Measurements from ENCODE around the gene SKP1. TPM values are rescaled to one million over a fixed set of nuclear protein-coding genes. Genes with fewer than 3 reads are reported as not detected.
A peak's percentile ranks its signal among the peaks of the same experiment; 100 is the strongest.

Gene SKP1
- total and polyA plus RNA-seq, 5 experiments from 2014 or later, result 250 to 1,312 (median 1,138) TPM

DNA sequence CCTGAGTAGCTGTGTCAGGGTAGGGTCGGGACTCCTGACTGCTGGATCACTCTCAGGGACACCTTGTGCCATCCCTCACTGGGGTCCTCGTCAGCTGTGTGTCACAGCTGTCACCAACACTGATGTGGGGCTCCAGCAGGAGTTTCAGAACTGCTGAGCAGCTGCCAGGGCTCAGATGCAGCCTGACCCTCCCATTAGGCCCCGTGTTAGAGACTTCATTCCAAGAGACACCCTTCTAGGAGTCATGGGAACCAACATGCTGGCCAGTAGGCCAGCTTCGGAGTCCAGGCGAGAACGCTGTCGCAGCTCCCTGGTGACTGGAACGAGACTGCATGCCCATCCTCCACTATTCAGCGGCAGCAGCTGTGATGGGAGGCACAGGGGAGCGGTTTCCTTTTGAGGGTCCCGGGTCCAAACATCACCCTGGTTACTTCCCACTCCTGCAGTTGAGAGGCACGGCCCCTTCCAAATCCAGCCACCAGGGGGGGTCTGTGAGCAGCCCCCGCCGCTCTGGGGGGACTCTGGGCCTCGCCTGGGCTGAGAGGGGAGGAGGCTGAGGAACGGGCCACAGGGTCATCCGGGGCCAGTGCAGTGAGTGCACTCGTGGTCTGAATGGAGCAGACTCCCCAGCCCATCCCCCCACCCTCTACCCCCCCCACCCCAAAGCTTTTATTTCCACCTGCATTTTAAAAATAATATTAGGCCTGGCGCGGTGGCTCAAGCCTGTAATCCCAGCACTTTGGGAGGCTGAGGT, 74.9 kb downstream of the SKP1 start:
- Mint-ChIP-seq H3K27me3 (no peaks in the 10 kb centered on the region), H3K9me3 (no peaks in the 10 kb centered on the region), H3K27ac (peak overlapping the region; percentile 88 to 98 (median 96)), H3K36me3 (no peaks in the 10 kb centered on the region), H3K4me1 (peaks cover 44 to 93% (median 90%) of the 10 kb centered on the region in 4 donors), H3K4me3 (peak overlapping the region in 9 of 10 donors; percentile 4 to 81 (median 52))
- POLR2A ChIA-PET, result interaction anchor here (2.0 kb wide), 1 partner anchor 75 kb away, joined by 11 read pairs; the partner anchor contains the start of gene SKP1
- DNase-seq (peak; percentile 60 to 87 (median 78)), ATAC-seq (peak; percentile 12 to 37)

DNA sequence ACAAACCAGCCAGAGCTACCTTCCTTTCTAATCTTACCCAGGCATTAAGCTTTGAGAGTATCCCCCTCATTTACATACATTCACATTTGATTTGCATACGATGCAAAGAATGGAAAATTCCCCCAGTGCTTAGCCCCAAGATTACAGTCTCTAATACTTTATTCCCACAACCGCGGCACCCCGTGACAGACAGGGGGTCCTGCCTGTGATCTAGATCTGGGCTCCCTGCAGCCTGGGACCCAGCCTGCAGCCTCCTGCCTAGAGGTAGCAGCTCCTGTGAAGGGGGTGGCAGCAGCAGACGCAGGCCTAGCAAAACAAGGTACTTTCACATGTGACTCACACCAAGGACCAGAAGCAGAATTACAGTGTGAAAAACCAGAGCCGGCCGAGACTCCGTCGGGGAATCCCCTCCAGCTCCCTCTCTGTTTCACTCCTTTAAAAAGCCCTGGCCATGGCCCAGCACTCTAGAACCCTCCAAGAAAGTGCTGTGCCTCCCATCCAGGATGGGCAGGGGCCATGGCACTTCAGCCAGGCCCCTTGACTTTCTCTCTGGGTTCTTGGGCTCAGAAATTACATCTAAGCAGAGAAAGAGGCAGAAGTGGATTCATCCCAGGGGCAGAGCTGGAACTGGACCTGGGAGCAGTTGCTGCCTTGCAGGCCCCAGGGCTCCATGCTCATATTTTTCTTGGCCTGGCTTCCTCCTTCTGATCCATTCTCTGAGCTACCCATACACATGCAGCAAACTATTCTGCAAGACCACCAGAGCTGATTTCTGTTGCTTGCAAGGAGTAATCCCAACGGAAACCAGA, 76.3 kb downstream of the SKP1 start:
- H3K36me3 Mint-ChIP-seq, result no peaks in the 10 kb centered on the region
- DNase-seq (peak; percentile 63 to 86 (median 74)), ATAC-seq (peak; percentile 73 to 75)
- H3K4me1 Mint-ChIP-seq, result peaks cover 46 to 92% (median 89%) of the 10 kb centered on the region in 4 donors
- POLR2A ChIA-PET, result interaction anchor here (0.6 to 2.0 kb wide), 3 partner anchors 76 to 270 kb away, joined by 3 to 11 read pairs (median 4); partner anchors contain the start of gene SKP1
- H3K27ac Mint-ChIP-seq, result peak overlapping the region; percentile 88 to 98 (median 96)
- peak overlapping the region; percentile 43 to 81 (median 73) for H3K4me3 Mint-ChIP-seq
- H3K9me3 Mint-ChIP-seq, result no peaks in the 10 kb centered on the region
- H3K27me3 Mint-ChIP-seq, result no peaks in the 10 kb centered on the region

DNA sequence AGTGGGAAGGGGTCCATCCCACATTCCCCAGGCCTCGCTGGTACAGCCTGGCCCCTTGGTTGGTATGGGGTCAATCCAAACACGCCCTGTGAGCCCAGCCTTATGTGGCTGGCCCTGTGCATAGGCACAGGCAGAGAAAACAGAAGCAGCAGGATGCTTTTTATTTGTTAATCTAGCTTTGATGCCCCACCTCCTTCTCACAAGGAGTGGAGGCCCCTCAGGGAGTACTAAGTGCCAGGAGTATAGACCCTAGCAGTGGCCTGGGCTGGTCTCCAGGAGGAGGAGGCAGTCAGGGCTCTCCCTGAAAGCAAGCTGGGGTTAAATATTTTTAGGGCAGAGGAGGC, 76.8 kb downstream of the SKP1 start:
- H3K36me3 Mint-ChIP-seq, result no peaks in the 10 kb centered on the region
- H3K27me3 Mint-ChIP-seq, result no peaks in the 10 kb centered on the region
- peak overlapping the region; percentile 43 to 81 (median 73) for H3K4me3 Mint-ChIP-seq
- H3K9me3 Mint-ChIP-seq, result no peaks in the 10 kb centered on the region
- DNase-seq (peak in 1 of 10 donors; percentile 32), ATAC-seq (peak in 1 of 2 donors; percentile 9)
- peaks cover 41 to 90% (median 85%) of the 10 kb centered on the region in 4 donors for H3K4me1 Mint-ChIP-seq
- POLR2A ChIA-PET, result interaction anchor here (0.6 to 2.0 kb wide), 3 partner anchors 77 to 270 kb away, joined by 3 to 11 read pairs (median 4); partner anchors contain the start of gene SKP1
- peak overlapping the region; percentile 88 to 98 (median 96) for H3K27ac Mint-ChIP-seq

DNA sequence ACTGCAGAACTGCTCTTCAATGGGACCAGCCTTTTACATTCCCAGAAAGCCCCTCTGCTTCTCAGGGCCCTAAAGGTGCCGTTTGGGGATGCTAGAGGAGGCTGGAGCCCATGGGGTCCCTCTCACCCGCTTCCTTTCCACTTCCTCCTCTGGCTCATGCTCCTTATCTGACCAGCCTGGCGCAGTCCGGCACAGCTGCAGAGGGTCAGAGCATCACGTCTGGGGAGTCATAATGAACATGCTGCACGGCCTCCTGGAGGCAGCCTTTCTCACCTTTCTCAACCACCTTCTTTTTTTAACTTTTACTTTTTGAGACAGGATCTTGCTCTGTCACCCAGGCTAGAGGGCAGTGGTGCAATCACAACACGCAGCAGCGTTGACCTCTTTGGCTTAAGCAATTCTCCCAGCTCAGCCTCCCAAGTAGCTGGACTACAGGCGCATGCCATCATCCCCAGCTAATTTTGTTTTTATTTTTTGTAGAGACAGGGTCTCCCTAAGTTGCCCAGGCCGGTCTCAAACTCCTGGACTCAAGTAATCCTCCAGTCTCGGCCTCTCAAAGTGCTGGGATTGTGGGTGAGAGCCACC, 77.4 kb downstream of the SKP1 start:
- ATAC-seq (no peak), DNase-seq (no peak)
- Mint-ChIP-seq H3K27me3 (no peaks in the 10 kb centered on the region), H3K4me3 (peak overlapping the region; percentile 43 to 81 (median 73)), H3K9me3 (no peaks in the 10 kb centered on the region), H3K27ac (peak overlapping the region; percentile 88 to 98 (median 96)), H3K4me1 (peaks cover 37 to 89% (median 81%) of the 10 kb centered on the region in 4 donors), H3K36me3 (no peaks in the 10 kb centered on the region)
- POLR2A ChIA-PET, result interaction anchor here (2.0 kb wide), 1 partner anchor 77 kb away, joined by 11 read pairs; the partner anchor contains the start of gene SKP1

Small RNAs within 50 kb of the gene (microRNA-seq; reads per million reads assigned to microRNA genes)
- gene MIR3661 (ENCODE audit: borderline microRNAs expressed), result not detected

Other genes starting within 250 kb of the SKP1 start
- gene C5orf15, start 208.3 kb downstream of the SKP1 start, total RNA-seq, result 10 to 100 TPM; 14.4 to 16.4 TPM
- gene C5orf15, start 208.3 kb downstream of the SKP1 start, polyA plus RNA-seq, result 10 to 100 TPM; 14.0 to 18.8 (median 16.2) TPM
- gene VDAC1, start 172.0 kb downstream of the SKP1 start, total RNA-seq, result 10 to 100 TPM; 42.6 to 43.2 TPM
- 10 to 100 TPM; 64.4 to 72.9 (median 68.3) TPM for gene VDAC1, start 172.0 kb downstream of the SKP1 start, polyA plus RNA-seq
- 100 to 1,000 TPM; 910 to 911 TPM for gene TCF7, start 62.3 kb downstream of the SKP1 start, total RNA-seq
- gene TCF7, start 62.3 kb downstream of the SKP1 start, polyA plus RNA-seq, result 100 to 1,000 TPM; 207 to 600 (median 328) TPM
- gene PPP2CA, start 49.1 kb upstream of the SKP1 start, total RNA-seq, result 100 to 1,000 TPM; 100 to 107 TPM
- gene PPP2CA, start 49.1 kb upstream of the SKP1 start, polyA plus RNA-seq, result 100 to 1,000 TPM; 185 to 192 (median 191) TPM
- 1 to 10 TPM; 1.5 to 2.6 TPM for gene CDKL3, start 190.2 kb upstream of the SKP1 start, total RNA-seq
- gene CDKL3, start 190.2 kb upstream of the SKP1 start, polyA plus RNA-seq, result 1 to 10 TPM in 2 of 3 donors, not detected in 1; 1.6 to 2.6 TPM
- 100 to 1,000 TPM; 147 to 161 TPM for gene UBE2B, start 194.6 kb upstream of the SKP1 start, total RNA-seq
- gene UBE2B, start 194.6 kb upstream of the SKP1 start, polyA plus RNA-seq, result 10 to 100 TPM; 55.2 to 80.3 (median 77.6) TPM
- 10 to 100 TPM; 18.3 to 19.8 TPM for gene CDKN2AIPNL, start 234.9 kb upstream of the SKP1 start, total RNA-seq
- gene CDKN2AIPNL, start 234.9 kb upstream of the SKP1 start, polyA plus RNA-seq, result 10 to 100 TPM; 28.0 to 34.2 (median 33.6) TPM